Neural progenitor cell (in vitro differentiated cells): ENCODE measurements around the gene PACRG. TPM values are rescaled to one million over a fixed set of nuclear protein-coding genes. Genes with fewer than 3 reads are reported as not detected.

ENCODE experiments used
- DNase-seq: peaks from one replicate; pipeline ENCODE4 v3.0.0-alpha.2; 2016; ENCODE audit warnings: low spot score
- H2AFZ ChIP-seq: fragments of 200-600 bp; sonication (generic); replicated peaks from 2 replicates; pipeline ENCODE4 v1.6.1; 2016; ENCODE audit warnings: antibody characterized with exemption
- H3F3A ChIP-seq: fragments of 200-600 bp; sonication (generic); 2 replicates; pipeline ENCODE4 v1.6.1; 2016; ENCODE audit warnings: antibody characterized with exemption, low read depth
- H3K27ac ChIP-seq: fragments of 200-600 bp; sonication (generic); 2 replicates; pipeline ENCODE4 v1.5.1; 2016; ENCODE audit warnings: mild to moderate bottlenecking
- H3K27me3 ChIP-seq: fragments of 200-600 bp; sonication (generic); 2 replicates; pipeline ENCODE4 v1.6.1; 2016; ENCODE audit warnings: mild to moderate bottlenecking, moderate library complexity
- H3K36me3 ChIP-seq: fragments of 200-600 bp; sonication (generic); 2 replicates; pipeline ENCODE4 v1.5.1; 2016
- H3K4me1 ChIP-seq: fragments of 200-600 bp; sonication (generic); 2 replicates; pipeline ENCODE4 v1.6.1; 2016; ENCODE audit warnings: mixed run types
- H3K4me2 ChIP-seq: fragments of 200-600 bp; sonication (generic); 2 replicates; pipeline ENCODE4 v1.6.1; 2016
- H3K4me3 ChIP-seq: fragments of 200-600 bp; sonication (generic); 2 replicates; pipeline ENCODE4 v1.5.1; 2016
- H3K79me2 ChIP-seq: fragments of 200-600 bp; sonication (generic); 2 replicates; pipeline ENCODE4 v1.6.1; 2016; ENCODE audit warnings: low read depth
- H3K9ac ChIP-seq: fragments of 200-600 bp; sonication (generic); 2 replicates; pipeline ENCODE4 v1.6.1; 2016
- H3K9me3 ChIP-seq: fragments of 200-600 bp; sonication (generic); 2 replicates; pipeline ENCODE4 v1.5.1; 2016; ENCODE audit warnings: low read depth
- H4K20me1 ChIP-seq: fragments of 200-600 bp; sonication (generic); 2 replicates; pipeline ENCODE4 v1.6.1; 2016; ENCODE audit warnings: low read depth
- H3K27ac Mint-ChIP-seq: 3 replicates; pipeline ENCODE4 v1.8.0; 2021; ENCODE audit warnings: mixed read lengths
- H3K27me3 Mint-ChIP-seq: 2 replicates; pipeline ENCODE4 v1.8.0; 2022; ENCODE audit warnings: low read depth, mild to moderate bottlenecking, inconsistent platforms, moderate library complexity, mixed read lengths; ENCODE audit not compliant: insufficient read depth
- H3K36me3 Mint-ChIP-seq: 3 replicates; pipeline ENCODE4 v1.8.0; 2021; ENCODE audit warnings: mixed read lengths
- H3K4me1 Mint-ChIP-seq: 3 replicates; pipeline ENCODE4 v1.8.0; 2021; ENCODE audit warnings: mixed read lengths
- H3K4me3 Mint-ChIP-seq: 3 replicates; pipeline ENCODE4 v1.8.0; 2021; ENCODE audit warnings: mild to moderate bottlenecking, moderate library complexity, mixed read lengths
- H3K9me3 Mint-ChIP-seq: 3 replicates; pipeline ENCODE4 v1.8.0; 2020; ENCODE audit warnings: mixed read lengths
- EZH2 ChIP-seq: fragments of 200-600 bp; sonication (generic); IDR thresholded peaks from 2 replicates; pipeline ENCODE4 v1.6.1; 2017; ENCODE audit warnings: antibody characterized with exemption, mild to moderate bottlenecking, moderate library complexity
- EZH2phosphoT487 ChIP-seq: fragments of 200-600 bp; sonication (generic); IDR thresholded peaks from 2 replicates; pipeline ENCODE4 v1.6.1; 2017; ENCODE audit warnings: antibody characterized with exemption
- total RNA-seq: library from RNA; depleted of rRNA; stranded (reverse); fragments of >200 nt; gene quantifications from 2 replicates; pipeline ENCODE4 v1.2.3, GENCODE V29; 2015; ENCODE audit warnings: low replicate concordance
- TF ChIP-seq, protein P1 (sequence below): fragments of 200-600 bp; sonication (generic); IDR thresholded peaks from 2 replicates; pipeline ENCODE4 v1.5.1; 2017; ENCODE audit warnings: antibody characterized with exemption, mild to moderate bottlenecking

Gene PACRG
- total RNA-seq, 1 donor from 2014 or later = 0.30 TPM

GRCh38 chr6:163201855-163202254 lies 474.1 kb downstream of the PACRG start:
- TF ChIP-seq EZH2 (no peak), EZH2phosphoT487 (no peak)
- TF ChIP-seq, protein P1, sequence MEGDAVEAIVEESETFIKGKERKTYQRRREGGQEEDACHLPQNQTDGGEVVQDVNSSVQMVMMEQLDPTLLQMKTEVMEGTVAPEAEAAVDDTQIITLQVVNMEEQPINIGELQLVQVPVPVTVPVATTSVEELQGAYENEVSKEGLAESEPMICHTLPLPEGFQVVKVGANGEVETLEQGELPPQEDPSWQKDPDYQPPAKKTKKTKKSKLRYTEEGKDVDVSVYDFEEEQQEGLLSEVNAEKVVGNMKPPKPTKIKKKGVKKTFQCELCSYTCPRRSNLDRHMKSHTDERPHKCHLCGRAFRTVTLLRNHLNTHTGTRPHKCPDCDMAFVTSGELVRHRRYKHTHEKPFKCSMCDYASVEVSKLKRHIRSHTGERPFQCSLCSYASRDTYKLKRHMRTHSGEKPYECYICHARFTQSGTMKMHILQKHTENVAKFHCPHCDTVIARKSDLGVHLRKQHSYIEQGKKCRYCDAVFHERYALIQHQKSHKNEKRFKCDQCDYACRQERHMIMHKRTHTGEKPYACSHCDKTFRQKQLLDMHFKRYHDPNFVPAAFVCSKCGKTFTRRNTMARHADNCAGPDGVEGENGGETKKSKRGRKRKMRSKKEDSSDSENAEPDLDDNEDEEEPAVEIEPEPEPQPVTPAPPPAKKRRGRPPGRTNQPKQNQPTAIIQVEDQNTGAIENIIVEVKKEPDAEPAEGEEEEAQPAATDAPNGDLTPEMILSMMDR = no peak
- Histone ChIP-seq H3K4me1 (peaks cover 4% of the 10 kb centered on the region), H2AFZ (no peak overlapping the region), H3K9me3 (no peaks in the 10 kb centered on the region), H3F3A (no peaks in the 10 kb centered on the region), H3K79me2 (no peaks in the 10 kb centered on the region), H3K36me3 (no peaks in the 10 kb centered on the region), H4K20me1 (no peaks in the 10 kb centered on the region), H3K4me3 (no peak overlapping the region), H3K4me2 (no peak overlapping the region), H3K9ac (no peak overlapping the region), H3K27me3 (no peaks in the 10 kb centered on the region), H3K27ac (no peak overlapping the region)
- Mint-ChIP-seq H3K27me3 (no peaks in the 10 kb centered on the region), H3K36me3 (no peaks in the 10 kb centered on the region), H3K27ac (no peak overlapping the region), H3K4me3 (peak overlapping the region; percentile 20), H3K4me1 (peaks cover 5% of the 10 kb centered on the region), H3K9me3 (peaks cover 16% of the 10 kb centered on the region)
- no peak for DNase-seq

DNA sequence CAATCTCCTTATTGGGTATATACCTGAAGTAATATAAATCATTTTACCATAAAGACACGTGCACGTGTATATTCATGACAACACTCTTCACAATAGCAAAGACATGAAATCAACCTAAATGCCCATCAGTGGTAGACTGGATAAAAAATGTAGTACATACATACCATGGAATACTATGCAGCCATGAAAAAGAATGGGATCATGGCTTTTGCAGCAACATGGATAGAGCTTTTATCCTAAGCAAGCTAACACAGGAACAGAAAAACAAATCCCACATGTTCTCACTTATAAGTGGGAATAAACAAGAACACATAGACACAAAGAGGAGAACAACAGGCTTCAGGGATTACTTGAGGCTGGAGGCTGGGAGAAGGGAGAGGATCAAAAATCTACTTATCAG lies 478.4 kb downstream of the PACRG start:
- no peaks in the 10 kb centered on the region for H4K20me1 ChIP-seq
- no peak overlapping the region for H2AFZ ChIP-seq
- H3K27ac ChIP-seq = no peak overlapping the region
- no peak overlapping the region for H3K4me2 ChIP-seq
- H3F3A ChIP-seq = no peaks in the 10 kb centered on the region
- H3K4me3 ChIP-seq = no peak overlapping the region
- no peaks in the 10 kb centered on the region for H3K27me3 ChIP-seq
- H3K9me3 ChIP-seq = no peaks in the 10 kb centered on the region
- H3K9ac ChIP-seq = no peak overlapping the region
- no peak overlapping the region for H3K4me3 Mint-ChIP-seq
- H3K9me3 Mint-ChIP-seq = peaks cover 19% of the 10 kb centered on the region
- DNase-seq = no peak
- no peaks in the 10 kb centered on the region for H3K36me3 Mint-ChIP-seq
- peaks cover 4% of the 10 kb centered on the region for H3K4me1 ChIP-seq
- no peaks in the 10 kb centered on the region for H3K79me2 ChIP-seq
- TF ChIP-seq, protein P1 = no peak
- TF ChIP-seq EZH2phosphoT487 (no peak), EZH2 (no peak)
- H3K4me1 Mint-ChIP-seq = peaks cover 5% of the 10 kb centered on the region
- peaks cover 2% of the 10 kb centered on the region for H3K27me3 Mint-ChIP-seq
- no peak overlapping the region for H3K27ac Mint-ChIP-seq
- H3K36me3 ChIP-seq = no peaks in the 10 kb centered on the region

DNA sequence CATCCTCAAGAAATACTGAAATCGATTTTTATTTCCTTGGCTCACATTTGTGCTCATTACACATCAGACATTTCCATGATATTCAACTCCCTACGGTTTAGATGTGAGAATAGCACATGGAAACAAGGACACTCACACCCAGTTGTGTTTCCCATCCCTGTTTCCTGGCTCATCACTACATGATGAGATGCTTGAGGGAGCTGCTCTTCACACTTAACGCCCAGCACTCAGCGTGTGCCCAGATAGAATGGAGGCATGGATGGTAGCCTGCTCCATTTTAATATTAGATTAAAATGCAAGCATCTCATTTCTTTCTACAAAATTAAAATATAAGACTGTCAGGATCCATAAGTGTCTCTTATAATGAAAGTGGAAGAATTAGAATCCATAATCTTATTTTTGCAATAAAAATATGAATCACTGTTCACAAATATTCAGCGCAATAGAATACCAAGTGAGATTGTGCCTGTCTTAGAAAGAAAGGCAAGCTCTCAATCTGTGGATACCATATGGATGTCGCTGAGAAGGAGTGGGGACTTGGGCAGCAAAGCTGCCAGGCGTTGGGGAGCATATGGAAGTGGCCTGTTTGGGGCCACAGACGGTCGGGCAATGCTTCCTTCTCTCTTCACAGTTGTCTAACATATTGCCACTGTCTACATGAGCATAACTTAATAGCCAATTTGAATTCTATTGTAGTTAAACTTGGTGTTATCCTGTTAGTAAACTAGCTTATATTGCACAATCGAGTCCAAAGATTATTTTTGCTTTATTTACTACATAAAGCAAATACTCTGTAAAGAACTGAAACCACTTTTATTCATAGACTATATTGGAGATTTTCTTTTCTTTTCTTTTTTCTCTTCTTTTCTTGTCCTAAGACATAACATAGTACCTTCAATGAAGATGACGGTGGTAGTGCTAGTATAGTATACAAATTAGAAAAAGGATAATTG lies 479.9 kb downstream of the PACRG start:
- Mint-ChIP-seq H3K9me3 (peaks cover 29% of the 10 kb centered on the region), H3K27me3 (peaks cover 2% of the 10 kb centered on the region)

More for the DNA sequence above, 479.9 kb downstream of the PACRG start:
- no peak overlapping the region for H3K27ac ChIP-seq
- no peak overlapping the region for H3K4me2 ChIP-seq
- H2AFZ ChIP-seq = no peak overlapping the region
- no peak for DNase-seq
- H3K4me3 ChIP-seq = no peak overlapping the region
- no peak overlapping the region for H3K27ac Mint-ChIP-seq
- H3K4me1 Mint-ChIP-seq = peaks cover 5% of the 10 kb centered on the region
- TF ChIP-seq, protein P1 = no peak
- H3K9ac ChIP-seq = no peak overlapping the region
- peaks cover 4% of the 10 kb centered on the region for H3K9me3 ChIP-seq
- no peaks in the 10 kb centered on the region for H3K36me3 ChIP-seq
- no peaks in the 10 kb centered on the region for H4K20me1 ChIP-seq
- no peaks in the 10 kb centered on the region for H3K36me3 Mint-ChIP-seq
- H3K4me1 ChIP-seq = peaks cover 4% of the 10 kb centered on the region
- no peaks in the 10 kb centered on the region for H3F3A ChIP-seq
- H3K4me3 Mint-ChIP-seq = no peak overlapping the region
- no peaks in the 10 kb centered on the region for H3K27me3 ChIP-seq
- no peaks in the 10 kb centered on the region for H3K79me2 ChIP-seq
